ENCODE results near the gene SLC24A3.

Gene SLC24A3

GRCh38 chr20:19531446-19531845 is 319.0 kb downstream of the SLC24A3 start:
- CTCF ChIA-PET: no interaction called here
- no peak overlapping the region for H3K27ac ChIP-seq (ENCODE audit: extremely low read depth, low read depth, low read length)
- no peak overlapping the region for H3K4me3 ChIP-seq (ENCODE audit: low read depth, low read length)
- no peaks in the 10 kb centered on the region for H3K36me3 ChIP-seq (ENCODE audit: control insufficient read depth in 2 of 2, insufficient read depth in 1 of 2, low read length in 2 of 2)
- H3K4me1 ChIP-seq (ENCODE audit: control insufficient read depth, insufficient read depth, low read length): no peaks in the 10 kb centered on the region
- no peaks in the 10 kb centered on the region for H3K9me3 ChIP-seq (ENCODE audit: control insufficient read depth, insufficient read depth, low read depth, low read length)
- POLR2A ChIA-PET: no interaction called here
- TF ChIP-seq GLI4 (tag by site-specific recombination; IDR thresholded peaks at IDR 0.05): no peak
- TF ChIP-seq ZNF596 (tag by site-specific recombination; IDR thresholded peaks at IDR 0.05): no peak
- no peak for TF ChIP-seq PRDM1 (tag by site-specific recombination; IDR thresholded peaks at IDR 0.05)
- no peak for TF ChIP-seq SALL2 (tag by site-specific recombination; IDR thresholded peaks at IDR 0.05; ENCODE audit: borderline replicate concordance)
- no peak for TF ChIP-seq ZBTB48 (tag by site-specific recombination; IDR thresholded peaks at IDR 0.05)
- no peak for TF ChIP-seq ZNF391 (tag by site-specific recombination; IDR thresholded peaks at IDR 0.05; ENCODE audit: borderline replicate concordance, low read depth)
- TF ChIP-seq ZNF211 (tag by site-specific recombination; IDR thresholded peaks at IDR 0.05; ENCODE audit: low read depth): no peak
- no peak for TF ChIP-seq ZNF2 (tag by site-specific recombination; IDR thresholded peaks at IDR 0.05)
- no peak for TF ChIP-seq ZBTB26 (tag by site-specific recombination; optimal IDR thresholded peaks at IDR 0.05)
- TF ChIP-seq ZNF660 (tag by site-specific recombination; IDR thresholded peaks at IDR 0.05): no peak

GRCh38 chr20:19538556-19538955 is 326.1 kb downstream of the SLC24A3 start:
- no peak for TF ChIP-seq ZNF571 (tag by site-specific recombination; IDR thresholded peaks at IDR 0.05)
- TF ChIP-seq ZNF362 (tag by site-specific recombination; IDR thresholded peaks at IDR 0.05): no peak
- TF ChIP-seq ZNF645 (tag by site-specific recombination; IDR thresholded peaks at IDR 0.05): no peak
- TF ChIP-seq AEBP2 (tag by site-specific recombination; IDR thresholded peaks at IDR 0.05; ENCODE audit: borderline replicate concordance): no peak
- TF ChIP-seq ZNF585B (tag by site-specific recombination; IDR thresholded peaks at IDR 0.05): no peak
- no peak for TF ChIP-seq KLF7 (tag by site-specific recombination; IDR thresholded peaks at IDR 0.05; ENCODE audit: borderline replicate concordance)
- TF ChIP-seq ZNF274 (IDR thresholded peaks at IDR 0.05; ENCODE audit: low read length): no peak
- no peak for TF ChIP-seq ZNF274 (tag by site-specific recombination; IDR thresholded peaks at IDR 0.05; ENCODE audit: borderline replicate concordance)
- TF ChIP-seq CTCF (tag by site-specific recombination; IDR thresholded peaks at IDR 0.05): no peak
- TF ChIP-seq ZNF561 (tag by site-specific recombination; IDR thresholded peaks at IDR 0.05; ENCODE audit: borderline replicate concordance): no peak
- no peak for TF ChIP-seq ZNF692 (tag by site-specific recombination; IDR thresholded peaks at IDR 0.05)
- no peak for TF ChIP-seq ZNF138 (tag by site-specific recombination; IDR thresholded peaks at IDR 0.05; ENCODE audit: borderline replicate concordance)
- TF ChIP-seq FEZF1 (tag by site-specific recombination; IDR thresholded peaks at IDR 0.05): no peak
- no peak for TF ChIP-seq ZFP37 (tag by site-specific recombination; IDR thresholded peaks at IDR 0.05)
- TF ChIP-seq ZNF843 (tag by site-specific recombination; IDR thresholded peaks at IDR 0.05): no peak
- no peak for TF ChIP-seq ZNF311 (tag by site-specific recombination; IDR thresholded peaks at IDR 0.05; ENCODE audit: borderline replicate concordance)
- POLR2A ChIA-PET: no interaction called here
- CTCF ChIA-PET: no interaction called here

More at GRCh38 chr20:19538556-19538955, 326.1 kb downstream of the SLC24A3 start:
- H3K36me3 ChIP-seq (ENCODE audit: control insufficient read depth in 2 of 2, insufficient read depth in 1 of 2, low read length in 2 of 2): no peaks in the 10 kb centered on the region
- no peaks in the 10 kb centered on the region for H3K9me3 ChIP-seq (ENCODE audit: control insufficient read depth, insufficient read depth, low read depth, low read length)
- no peak overlapping the region for H3K4me3 ChIP-seq (ENCODE audit: low read depth, low read length)
- no peaks in the 10 kb centered on the region for H3K4me1 ChIP-seq (ENCODE audit: control insufficient read depth, insufficient read depth, low read length)
- H3K27ac ChIP-seq (ENCODE audit: extremely low read depth, low read depth, low read length): no peak overlapping the region
